ENCODE measurements around the gene HOXC6.

HOXC6 gene

DNA sequence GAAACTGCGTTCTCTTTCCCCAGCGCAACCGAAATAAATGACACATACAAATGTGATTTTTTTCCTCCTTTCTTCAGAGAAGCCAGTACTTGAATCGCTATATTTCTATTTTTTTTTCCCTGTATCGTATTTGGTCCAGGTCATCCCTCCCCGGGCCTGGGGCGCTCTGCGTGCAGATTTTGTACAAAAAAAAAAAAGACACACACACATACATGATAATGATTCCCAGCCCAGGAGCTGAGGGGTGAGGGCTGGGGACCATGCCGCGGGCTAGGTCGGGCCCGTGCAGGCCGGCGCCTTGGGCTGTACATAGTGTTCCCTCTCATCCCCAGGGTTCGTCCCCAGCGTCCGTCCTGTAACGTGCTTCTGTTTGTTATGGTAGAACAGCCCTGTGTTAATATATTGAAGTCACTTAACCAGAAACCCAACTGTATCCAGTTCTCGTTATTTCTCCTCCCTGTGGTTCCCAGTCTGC is 25.3 kb upstream of the HOXC6 start:
- DNase-seq: no peak

DNA sequence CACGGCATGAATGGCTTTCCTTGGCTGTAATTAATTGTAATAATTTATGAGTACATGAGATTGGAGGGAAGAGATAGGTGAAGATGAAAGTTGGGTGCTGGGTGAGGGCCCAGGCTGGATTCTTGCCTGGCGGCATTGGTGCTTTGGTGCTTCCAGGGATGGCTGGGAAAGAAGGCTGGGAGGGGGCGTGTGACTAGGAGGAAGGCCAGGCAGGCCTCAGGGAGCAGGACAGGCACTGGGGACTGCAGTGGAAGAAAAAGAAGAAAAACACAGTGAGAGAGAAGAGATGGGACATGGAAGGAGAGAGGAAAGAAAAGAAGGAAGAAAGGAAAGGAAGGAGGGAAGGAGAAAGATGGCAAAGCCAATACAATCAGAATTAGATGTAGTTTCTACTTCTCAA is 24.6 kb upstream of the HOXC6 start:
- no peak for DNase-seq

DNA sequence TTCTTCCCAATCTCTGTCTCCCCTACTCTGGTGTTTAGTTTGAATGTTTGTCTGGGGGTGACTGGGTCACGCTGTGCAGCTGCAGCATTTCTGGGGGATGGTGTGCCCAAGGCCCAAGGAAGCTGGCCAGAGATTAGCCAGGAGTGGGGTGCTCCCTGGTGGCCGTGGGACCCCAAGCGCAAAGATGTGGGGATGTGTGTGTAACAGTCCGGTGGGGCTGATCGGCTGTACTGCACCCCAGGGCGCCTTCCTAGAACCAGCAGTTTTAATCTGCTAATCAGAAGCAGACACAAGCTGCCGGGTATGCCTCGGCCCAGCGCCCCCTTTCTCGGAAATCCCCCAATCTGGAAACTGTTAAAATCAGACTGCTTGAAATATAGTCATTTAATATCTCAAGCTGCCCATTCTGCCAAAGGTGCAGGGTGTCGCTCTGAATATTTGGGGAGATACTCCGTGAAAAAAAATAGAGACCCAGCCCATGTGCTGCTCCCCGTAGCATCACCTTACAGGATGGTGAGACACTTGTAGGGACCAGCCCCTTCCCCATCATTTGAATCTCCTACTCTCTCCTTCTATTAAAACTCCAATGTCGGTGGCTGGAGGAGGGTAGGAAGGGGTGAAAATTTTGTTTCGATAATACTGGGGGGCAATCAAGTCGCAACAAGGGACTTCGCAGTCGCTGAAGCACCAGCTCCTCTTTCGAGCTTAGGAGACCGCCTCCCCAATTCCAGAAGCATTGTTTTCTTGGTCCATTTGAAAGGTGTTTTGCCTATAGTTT is 24.0 kb upstream of the HOXC6 start:
- DNase-seq: no peak

DNA sequence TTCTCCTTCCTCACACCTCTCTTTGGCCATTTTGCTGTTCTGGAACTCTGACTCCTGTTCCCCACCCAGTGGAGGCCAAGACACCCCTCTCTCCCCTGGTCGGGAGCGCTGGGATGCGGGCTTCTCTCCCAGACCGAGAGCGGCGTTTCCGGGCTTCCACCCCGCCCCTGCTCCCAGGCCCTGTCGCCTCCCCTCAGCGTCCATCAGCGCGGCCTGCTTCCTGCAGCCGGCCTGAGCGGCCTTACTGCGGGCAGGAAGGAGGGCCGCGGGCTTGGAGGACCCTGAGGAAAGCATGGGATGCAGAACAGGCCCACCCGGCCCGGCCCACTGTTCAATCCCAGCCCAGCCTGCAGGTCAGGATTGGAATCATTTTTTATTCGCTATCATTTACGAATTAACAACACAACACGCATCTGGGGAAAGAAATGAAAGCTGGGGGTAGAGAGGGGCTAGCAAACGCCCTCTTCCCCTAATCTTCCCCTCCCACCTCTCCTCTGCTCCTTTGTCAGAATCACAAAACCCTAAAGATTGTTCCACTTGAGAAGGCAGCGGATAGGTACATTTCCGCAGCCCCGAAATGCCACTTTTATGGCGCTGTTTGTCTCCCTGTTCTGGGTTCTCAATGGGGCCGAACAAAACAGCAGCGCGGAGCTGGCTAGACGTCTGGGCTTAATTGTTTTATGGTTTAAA is 23.3 kb upstream of the HOXC6 start:
- DNase-seq: no peak

DNA sequence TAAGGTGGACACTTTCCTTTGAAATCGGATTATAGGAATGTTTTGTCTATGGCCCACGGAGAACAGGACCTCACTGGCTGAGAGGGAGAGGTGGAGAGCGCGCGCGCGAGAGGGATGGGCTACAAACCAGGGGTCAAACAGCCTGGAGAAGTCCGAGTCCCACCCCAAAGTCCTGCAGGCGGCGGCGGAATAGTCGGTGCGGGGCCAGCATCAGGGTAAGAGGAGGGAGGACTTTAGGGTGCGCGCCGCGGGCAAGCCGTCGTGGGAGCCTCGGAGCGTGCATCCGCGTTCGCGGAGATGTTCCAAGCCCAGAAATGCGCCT is 22.7 kb upstream of the HOXC6 start:
- no peak for DNase-seq

DNA sequence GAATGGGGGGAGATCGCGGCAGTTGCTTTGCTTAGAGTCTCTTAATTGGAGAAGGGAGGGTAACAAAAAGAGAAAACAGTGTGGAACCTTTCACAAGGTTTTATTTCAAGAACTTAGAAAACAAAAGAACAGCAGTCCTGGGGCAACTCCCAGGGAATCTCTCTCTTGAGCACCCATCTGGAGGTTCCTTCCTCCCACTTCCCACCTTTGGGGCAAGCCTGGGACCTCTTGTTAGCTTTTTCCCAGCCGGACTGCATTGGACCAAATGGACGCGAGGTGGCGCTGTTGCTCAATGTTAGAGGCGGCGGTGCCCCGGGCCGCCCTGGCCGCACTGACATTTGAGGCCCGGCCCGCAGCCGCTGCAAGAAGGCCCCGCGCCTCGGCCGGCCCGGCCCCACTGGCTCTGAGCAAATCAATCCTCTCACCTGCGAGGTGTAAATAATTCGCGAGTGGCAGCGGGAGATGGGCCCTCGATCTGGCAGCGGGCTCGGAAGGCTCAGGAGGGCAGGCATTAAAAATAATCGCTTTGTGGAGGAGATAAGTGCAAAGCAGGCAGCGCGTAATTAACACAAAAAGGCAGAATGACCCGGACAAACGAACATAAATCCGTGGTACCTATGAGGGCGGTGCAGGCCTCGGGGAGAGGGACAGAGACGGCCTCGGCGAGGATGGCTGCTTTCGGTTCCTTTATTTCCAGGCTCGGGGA is 22.2 kb upstream of the HOXC6 start:
- DNase-seq: peak; percentile 87

DNA sequence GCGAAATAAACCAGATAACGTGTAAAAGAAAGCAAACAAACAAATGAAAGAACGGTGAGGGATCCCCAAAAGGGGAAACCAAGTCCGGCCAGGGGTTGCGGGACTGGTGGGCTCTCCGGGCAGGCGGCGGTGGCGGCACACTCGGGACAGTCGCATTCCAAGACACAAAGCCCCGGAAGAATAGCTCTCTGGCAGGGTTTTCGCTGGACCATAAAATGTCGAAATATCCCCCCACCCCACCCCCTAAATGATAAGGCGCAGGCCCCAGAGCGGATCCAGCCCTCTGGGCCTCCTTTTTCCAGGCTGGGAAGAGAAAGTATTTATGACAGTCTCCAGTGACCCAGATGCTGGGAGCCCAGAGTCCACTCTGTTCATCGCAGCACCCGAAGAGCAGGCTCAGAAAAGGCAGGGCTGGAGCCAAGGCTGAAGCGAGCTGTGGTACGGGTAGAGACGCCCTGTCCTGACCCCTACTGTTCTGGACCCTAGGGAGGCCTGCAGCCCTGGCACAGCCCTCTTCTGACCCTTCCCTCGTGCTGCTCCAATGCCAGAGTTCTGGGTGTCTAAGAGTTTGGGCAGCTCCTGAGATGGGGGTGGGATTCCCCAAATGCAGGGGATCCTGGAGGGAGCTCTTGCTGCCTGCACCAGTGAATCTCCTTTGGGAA is 21.6 kb upstream of the HOXC6 start:
- no peak for DNase-seq

DNA sequence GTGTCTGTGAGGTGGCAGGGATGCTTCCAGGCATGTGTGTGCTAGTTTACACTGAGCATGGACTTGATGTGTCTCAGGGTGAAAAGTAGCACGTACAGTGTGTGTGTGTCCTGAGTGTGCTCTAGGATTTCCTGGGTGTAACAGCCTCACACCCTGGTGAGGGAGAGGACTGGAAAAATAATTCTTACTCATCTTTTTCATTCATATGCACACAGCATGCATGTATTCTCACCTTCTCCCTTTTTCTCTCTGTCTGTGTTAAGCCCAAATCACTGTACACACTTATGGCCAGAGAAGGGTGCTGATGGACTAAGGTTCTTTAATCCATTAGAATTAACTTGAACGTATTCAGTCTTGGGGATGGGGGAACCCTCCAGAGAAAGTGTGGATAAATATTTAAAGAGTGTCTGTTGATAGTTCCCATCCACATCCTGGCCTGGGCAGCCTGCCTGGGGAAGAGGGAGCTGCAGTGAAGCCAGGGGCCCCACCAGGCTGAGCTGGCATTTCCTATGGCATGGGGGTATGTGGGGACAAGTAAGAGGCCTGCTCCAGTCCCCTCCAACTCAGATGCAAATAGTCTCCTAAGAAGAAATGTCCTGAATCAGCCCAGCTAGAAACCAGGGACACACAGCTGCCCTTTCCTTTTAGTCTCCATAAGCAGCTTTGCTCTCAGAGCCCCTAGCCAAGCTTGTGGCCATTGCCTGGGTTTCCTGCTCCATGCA is 20.5 kb upstream of the HOXC6 start:
- no peak for DNase-seq

DNA sequence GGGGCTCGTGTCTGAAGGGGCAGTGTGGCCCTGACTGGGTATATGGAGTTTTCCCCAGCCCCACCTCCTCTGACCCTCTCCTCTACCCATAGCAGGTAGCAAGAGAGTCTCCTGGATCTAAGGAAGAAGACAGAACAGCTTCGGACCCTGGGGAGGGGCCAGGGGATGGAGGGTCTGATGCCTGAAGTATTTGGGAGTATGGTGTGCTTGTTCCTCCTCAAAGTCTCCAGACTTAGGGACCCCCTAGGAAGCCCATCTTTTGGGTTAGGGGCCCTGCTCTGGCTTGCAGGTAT is 20.0 kb upstream of the HOXC6 start:
- DNase-seq: no peak

DNA sequence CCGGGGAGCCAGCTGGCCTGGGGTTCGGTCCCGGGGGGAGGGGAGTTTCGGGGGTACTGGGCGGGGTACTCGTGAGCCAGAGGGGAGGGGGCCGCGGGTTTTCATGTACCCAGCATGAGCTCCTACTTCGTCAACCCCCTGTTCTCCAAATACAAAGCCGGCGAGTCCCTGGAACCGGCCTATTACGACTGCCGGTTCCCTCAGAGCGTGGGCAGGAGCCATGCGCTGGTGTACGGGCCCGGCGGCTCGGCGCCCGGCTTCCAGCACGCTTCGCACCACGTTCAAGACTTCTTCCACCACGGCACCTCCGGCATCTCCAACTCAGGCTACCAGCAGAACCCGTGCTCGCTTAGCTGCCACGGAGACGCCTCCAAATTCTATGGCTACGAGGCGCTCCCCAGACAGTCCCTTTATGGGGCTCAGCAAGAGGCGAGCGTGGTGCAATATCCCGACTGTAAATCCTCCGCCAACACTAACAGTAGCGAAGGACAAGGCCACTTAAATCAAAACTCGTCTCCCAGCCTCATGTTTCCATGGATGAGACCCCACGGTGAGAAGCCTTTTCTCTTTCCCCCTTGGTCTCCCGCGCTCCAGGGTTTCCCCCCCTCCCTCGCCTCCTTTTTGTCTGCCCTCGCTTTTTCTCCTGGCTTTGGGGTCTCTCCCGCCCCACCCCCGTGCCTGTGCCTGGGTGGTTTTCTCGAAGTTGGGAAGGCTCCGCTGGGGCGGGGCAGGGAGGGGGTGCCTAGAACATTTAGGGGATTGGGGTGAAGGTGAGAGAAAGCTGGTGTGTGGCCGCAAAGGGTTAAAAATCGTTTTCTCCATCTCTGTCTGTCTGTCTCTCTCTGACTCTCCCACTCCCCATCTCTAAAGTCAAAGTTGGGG is 18.8 kb upstream of the HOXC6 start:
- no peak for DNase-seq

DNA sequence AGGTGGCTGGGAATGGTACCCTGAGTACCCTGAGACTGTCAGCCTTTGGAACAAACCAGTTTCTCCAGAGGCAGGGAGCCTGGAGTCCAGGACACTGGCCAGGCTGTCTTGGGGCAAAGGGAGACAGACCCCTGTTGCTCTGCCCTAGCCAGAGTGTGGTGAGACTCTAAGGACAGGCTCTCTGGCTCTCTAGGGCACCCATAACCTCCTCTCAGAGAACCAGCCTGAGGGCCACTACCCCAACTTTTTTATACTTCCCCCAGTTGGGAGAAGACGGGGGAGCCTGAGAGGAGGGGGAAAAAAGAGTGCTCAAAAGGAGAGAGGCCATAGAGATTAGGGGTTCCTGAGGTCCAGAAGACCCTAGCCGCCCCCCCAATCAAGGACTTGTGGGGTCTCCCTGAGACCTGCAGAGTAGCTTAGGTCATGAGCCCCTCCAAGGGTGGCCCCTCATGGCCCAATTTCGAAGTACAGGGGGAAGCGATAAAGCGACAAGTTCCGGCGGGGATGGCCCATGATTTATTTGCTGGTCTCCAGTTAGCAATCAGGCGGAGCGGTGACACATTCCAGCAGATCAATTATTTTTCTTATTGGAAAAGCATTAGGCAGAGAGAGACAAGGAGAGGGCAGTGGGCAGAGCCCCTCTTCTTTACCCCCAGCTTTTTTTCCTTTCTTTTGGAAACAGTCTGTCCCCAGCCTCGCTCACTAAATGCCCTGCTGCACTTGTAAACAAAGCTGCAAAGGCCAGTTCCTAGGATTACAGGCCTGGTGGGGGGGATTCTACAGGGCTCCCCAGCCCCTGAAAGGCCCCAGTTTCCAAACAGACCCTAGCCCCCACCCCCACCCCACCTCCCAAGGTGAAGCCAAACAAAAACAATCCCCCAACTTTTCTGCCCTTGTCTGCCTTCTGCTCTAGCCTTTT is 17.9 kb upstream of the HOXC6 start:
- no peak for DNase-seq

DNA sequence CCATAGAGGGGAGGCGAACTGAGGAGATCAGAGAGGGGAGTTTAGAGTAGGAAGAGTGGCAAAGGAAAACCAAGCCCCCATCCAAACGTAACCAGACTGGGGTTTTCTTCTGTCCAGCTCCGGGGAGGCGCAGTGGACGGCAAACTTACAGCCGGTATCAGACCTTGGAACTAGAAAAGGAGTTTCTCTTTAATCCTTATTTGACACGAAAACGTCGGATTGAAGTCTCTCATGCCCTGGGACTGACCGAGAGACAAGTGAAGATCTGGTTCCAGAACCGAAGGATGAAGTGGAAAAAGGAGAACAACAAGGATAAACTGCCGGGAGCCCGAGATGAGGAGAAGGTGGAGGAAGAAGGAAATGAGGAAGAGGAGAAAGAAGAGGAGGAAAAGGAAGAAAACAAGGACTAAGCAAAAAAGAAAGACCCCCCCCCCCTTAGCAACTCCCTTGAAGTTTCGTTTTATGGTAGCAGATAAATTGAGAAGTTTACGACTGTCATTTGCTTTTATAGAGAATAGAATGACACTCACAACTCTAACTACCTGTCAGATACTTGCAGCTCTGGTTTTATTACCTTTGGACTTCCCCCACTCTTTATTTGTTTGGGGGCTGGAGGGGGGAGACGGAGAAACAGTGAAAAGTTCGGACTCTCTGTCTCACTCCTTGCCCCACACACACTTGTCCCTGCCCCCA is 17.1 kb upstream of the HOXC6 start:
- no peak for DNase-seq

DNA sequence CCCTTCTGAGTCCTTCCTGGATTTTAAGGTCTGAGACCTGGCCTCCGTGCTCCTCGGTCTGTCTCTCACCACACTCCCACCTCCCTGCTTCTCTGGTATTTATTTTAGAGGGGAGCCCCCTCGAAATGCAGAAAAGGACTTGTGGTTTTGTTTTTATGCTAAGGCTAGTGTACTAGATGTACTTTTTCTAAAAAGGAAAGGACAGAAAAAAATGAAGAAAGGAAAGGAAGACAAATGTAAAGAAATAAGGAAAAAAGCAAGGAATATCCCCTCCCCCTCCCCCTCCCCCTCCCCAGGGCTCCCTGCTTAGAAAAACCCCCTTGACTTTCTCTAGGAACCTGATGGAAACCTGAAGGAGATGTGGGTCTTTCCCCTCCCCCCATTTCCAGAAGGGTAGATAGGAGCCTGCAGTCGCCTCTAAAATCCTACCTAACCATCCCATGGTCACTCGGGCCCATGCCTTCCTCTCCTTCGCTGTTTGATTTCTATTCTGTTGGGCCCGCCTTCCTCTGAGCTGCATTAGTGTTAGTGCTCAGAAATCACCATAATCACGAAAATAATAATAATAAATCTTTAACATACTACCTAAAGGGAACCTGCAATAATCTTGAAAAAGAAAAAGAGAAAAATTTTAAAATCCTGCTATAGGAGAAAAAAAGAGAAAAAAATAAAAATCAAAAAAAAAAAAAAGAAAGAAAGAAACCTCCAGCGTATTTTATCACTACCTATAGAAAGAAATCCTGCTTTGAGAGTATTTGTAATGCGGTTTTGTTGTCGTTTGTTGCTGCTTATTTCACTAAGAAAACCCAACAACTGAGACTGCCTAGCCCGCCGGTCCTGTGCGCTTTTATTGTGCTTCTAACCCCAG is 16.3 kb upstream of the HOXC6 start:
- no peak for DNase-seq

DNA sequence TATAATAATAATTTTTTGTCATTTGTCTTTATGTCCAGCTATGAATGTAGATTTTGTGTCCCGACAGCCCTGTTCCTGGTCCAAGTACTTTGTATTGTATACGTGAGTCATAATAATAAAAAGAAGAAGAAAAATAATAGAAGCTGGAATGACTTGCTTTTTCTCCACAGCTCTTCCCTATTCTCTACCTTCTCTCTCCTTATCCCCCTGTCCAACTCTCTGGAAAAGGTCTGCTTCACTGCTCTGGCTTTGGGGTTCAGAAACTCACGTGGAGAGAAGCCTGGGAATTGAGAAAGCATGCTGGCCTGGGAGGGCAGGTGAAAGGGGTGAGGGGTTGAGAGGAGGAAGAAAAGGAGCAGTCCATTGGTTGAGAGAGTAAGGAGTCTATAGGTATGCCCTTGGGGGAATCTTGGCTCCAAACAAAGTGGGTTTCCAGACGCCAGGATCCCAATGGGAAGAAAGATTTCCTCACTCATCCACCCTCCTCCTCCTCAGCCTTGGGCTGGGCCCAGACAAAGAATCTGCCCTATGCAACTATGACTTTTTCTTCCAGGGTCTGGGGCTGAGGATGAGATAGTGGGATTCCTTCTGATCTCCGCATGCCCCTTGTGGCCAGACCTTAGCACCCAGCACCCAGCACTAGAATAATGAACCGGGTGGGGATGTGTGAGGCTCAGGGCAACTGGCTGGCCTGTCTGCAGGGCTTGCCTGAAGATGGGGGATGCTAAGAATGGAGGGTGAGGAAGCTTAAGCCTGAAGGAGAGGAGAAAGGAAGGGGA is 15.4 kb upstream of the HOXC6 start:
- DNase-seq: no peak

DNA sequence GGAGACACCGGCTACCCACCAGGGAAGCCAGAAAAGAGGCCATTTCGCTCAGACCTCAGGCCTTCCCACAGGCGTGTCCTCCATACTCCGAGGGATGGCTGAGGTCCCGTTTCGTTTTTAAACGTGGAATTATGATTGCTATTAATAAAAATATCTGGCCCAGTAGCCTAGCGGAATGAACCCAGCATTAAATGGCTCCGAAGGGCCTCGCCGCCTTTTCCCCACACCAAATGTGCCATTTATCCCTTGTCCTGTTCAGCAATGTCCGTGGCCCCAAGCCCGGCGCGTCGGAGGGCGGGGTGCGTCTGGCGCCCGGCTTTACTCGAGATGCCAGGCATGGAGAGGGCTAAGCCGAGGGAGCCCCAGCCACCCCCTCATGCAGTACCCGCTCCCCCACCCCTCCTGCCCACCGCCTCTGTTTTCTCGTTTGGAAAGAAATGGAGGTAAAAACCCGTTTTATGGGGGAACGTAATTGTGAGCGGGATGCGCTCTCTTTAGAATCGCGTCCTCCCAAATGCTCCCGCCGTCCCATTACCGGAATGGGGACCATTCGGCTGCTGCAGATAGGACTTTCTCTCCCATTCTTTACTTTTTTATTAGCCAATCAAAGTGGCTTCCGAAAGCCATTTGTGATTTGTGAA is 13.7 kb upstream of the HOXC6 start:
- no peak for DNase-seq

DNA sequence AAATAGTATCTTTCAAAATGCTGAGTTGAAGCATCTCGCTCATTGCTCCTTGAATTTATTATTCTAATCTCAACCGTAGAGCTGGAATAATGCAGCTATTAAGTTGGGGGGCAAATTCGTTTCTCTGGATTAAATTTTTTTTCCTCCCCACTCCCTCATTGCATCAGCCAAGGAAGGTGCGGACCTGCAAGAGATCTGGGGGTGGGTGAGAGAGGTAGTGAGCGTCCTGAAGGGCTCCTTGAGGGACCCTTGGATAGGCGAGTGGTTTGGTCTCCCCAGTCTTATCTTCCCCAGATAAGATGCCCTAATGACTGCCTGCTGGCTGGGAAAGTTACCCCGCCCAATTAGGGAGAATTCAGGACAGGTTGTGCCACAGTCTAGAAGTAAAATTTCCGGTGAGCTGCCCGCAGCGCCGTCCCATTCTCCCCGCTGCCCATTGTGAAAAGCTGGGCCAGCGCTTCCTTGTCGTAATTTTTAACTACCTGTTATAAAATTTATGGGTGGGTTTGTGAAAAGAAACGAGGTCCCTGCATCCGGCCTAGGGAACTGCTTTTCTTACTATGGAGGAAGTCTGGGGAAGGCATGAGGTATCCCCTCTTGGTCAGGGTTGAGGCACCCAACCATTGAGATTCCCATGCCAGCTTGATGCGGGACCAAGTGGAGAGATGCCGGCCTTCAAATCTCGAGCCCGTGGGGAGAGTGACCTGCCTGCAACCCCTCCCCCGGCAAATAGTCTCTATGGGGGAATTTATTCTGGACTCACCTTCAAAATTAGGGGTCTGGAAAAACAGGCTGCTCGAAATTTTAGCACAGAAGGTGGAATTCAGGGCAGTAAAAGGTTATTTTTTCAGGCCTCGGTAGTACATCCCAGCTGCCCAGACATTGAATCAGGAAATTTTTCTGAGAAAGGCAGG is 13.0 kb upstream of the HOXC6 start:
- DNase-seq: no peak

DNA sequence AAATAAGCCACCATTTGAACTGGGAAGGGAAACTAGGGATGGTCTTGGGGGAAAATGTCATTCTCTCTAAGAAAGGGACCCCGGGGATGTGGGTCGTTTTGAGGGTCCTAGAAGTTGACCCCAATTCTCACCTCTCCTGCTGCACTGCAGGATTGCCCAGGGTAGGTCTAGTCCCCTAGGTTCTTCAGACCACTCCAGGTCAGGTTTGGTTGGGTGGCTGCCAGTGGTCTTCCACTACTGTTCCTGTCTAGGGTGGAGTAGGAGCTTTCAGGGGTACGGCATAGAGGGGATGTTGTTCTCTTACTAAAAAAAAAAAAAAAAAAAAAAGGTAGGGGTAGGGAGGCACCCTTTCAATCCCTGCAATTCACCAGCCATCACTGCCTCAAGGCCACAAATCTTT is 12.2 kb upstream of the HOXC6 start:
- no peak for DNase-seq

All from activated CD4-positive, alpha-beta T cell treated with anti-CD3 and anti-CD28 coated beads, Interleukin-2, Interleukin-6, amounts not matched to agents 100 ng/mL and 50 ng/mL, durations not matched to agents 16 hours and 8 hours (primary cell).